DMS53 treated with DMSO at 0.1 percent for 48 hours (cell line): ENCODE data around the gene EGFL8.

Experiments
- DNase-seq: peaks from one replicate; lab custom pipeline; 2025; ENCODE audit not compliant: unreplicated experiment; lab: John Stamatoyannopoulos, UW

Gene EGFL8

DNA sequence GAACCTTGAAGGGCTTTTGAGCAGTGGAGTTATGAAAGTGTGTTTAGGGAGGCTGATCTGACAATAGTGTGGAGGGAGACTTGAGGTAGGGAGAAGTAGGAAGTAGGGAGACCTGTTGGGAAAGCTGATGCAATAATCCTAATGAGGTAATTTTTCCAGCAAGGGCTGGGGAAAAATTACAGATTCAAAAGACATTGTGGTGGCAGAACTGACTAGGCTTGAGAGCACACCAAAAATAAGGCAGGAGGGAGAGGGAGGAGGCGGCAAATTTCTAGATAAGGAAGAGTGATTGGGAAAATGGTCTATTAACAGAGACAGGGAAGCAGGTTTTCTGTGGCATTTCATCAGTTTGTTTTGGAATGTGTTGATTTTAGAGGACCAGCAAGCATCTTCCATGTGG is 18.1 kb upstream of the EGFL8 start:
- no peak for DNase-seq

DNA sequence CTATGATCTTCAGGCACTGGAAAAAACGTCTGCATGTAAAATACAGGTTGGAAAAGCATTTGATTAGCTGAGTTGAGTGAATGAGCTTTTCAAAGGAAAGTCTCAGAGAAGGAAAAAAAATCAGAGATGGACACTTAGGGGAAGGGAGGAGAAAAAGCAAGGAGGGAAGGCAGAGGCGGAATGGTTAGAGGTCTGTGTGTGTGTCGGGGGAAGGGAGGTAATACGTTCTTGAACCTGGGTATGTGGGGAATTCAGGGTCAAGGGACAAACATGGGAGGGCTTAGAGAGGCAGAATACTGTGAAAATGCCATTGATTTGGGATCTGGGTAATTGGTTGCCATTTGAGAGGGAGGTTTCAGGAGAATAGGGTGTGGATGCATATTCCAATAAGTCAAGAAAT is 17.7 kb upstream of the EGFL8 start:
- DNase-seq = no peak

DNA sequence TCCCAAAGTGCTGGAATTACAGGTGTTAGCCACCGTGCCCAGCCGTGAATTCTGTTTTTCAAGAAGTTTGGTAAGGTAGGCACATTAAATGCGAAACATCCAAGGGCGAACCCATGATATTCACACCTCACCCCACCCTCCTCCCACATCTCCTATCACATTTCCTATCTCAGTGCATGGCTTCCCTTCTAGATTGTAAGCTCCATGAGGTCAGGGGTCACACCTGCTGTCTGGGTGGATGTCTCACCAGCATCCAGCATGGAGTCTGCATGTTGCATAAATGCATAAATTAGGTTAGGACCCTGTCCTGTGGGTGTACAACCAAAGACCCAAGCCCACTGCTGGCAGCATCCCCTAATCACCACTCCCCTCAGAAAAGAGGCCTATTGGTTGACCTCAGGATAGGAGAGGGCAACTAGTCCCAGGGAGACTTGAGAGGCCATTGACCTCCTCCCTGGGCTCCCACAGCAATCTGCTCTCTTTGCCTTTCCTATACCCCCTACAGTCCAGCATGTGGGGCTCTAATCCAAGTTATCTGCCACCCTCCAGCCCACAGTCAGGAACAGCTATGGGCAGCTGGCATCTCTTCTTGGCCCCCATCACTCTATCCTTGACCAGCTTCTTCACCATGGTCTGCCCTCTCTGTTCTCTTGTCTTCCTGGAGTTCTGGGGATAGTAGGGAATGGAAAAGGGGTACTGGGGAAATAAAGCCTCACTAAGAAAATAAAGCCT is 16.8 kb upstream of the EGFL8 start:
- no peak for DNase-seq

DNA sequence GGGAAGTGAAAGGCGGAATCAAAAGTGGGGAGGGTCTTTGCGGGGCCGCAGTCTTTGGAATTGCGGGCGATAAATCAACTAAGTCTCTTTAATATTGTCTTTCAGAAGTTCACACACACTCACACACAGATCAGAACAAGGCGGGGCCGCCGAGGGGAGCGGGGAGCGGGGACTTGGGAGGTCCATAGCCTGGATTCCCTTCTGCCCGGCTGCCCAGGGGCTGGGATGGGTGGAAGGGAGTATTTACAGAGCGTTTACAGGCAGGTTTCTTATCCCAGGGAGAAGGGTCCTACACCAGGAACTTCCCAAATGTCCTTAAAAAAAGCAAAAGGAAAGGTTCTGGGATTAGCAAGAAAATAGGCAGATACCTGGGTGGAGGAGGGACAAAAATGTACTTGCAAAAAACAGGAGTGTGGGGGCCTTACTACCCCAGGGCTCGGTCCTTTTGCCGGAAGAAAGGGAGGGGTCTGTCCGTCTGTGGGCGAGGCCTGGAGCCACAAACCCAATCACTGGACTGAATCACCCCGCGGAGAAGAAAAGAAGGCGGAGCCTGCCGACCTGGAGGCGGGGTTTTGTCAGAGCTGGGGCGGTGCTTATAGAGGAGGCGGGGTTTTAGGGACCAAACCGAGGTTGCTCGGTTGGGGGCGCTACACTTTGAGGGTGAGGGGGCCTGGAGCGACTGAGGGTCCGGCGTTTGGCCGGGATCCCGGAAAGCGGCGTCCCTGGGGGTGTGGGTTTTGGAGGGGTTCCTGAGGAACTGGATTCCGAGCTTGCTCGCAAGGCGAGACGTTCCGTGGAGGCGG is 15.9 kb upstream of the EGFL8 start:
- no peak for DNase-seq

DNA sequence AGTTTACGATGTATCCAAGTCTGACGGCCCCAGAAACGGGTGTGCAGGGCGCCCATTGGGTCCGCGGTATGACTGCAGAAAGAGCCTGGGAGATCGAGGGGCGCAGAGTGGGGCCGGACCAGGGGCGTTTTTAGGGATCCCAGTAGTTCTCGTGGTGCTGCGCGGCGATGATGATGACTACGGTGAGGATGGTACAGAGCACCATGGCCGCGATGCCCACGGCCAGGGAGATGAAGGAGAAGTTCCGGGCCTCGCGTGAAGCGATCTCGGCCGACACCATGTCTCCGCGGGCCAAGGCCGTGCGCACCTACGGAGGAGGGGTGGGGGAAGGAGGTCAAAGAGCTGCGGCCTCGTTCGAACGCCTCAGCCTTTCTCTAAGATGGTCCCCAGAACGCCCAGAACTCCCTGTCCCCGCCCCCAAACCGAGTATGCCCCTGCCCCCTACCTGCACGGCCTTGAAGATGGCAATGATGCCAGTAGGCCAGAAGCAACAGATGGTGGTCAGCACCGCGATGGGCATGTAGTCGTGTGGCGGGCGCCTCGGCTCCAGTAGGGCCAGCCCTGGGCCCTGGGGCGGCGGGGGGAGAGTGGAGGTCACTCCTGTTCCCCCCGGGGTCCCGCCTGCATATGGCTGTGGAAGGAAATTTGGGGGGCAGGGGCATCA is 15.2 kb upstream of the EGFL8 start:
- no peak for DNase-seq

DNA sequence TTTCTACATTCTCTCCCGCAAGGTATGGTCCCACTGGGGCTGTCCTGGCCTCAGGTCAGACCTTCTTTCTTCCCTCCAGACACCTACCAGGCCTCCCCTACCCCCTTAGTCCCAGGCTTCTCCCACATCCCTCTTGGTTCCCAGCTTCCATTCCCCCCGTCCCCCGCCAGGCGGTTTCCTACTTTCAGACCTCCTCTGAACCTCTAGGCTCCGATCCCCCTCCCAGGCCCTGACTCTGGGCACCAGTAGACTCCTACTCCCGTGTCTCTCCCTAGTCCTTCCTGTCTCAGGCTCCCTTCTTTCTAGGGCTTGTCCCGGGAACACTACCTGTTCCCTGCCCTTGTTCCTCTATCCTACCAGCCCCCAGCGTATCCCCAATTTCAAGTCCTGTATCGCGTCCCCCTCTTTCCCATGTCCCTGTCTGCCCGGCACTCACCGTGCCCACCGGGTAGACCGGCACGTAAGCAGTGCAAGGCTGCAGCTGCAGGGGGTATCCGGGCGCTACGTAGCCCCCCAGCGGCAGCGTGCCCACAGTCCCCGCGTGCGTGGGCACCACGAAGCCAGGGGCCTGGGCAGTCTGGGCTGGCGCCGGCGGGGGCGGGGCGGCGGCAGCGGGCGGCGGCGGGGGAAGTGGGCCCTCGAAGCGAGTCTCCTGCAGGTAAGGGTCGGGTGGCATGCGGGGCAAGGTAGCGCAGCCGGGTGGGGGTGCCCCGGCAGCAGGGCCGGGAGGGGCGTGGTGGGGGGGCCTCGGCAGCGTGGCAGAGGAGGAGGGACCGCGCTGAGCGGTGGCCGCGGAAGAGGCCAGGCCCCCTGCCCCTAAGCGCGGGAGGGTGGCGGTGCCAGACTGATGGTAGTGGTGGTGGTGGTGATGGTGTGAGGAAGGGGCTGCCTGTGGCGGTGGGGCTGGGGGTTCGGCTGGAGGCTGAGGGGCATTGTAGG is 14.2 kb upstream of the EGFL8 start:
- no peak for DNase-seq

DNA sequence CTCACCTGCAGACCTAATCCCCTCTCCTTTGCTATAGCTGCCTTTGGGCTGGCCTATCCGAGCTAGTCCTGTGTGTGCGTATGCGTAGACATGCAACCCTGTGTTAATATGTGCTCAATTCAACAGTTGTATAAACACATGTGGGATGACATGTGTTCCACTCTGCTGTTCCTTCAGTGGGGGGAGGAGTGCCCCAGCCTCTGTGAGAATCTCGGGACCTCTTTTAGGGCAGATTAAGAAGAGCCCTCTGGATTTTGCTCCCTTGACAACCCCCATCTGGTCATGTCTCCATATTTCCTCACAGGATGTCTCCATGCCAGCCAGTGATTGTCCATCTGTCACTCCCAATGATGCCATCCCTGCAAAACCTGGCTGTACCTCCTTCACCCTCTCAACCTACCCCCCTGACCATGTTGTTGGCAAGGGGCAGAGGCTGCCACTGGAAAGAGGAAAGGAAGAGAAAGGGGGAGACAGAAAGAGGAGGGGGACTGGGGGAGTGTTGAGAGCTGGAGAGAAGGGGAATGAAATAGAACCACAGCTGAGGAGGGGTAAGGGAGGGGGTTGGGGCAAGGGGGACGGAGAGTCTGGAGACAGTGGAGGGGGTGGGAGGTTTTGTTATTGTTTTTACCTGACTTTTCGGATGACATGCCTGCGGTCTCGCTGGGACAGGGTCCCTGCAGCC is 13.1 kb upstream of the EGFL8 start:
- DNase-seq = no peak

DNA sequence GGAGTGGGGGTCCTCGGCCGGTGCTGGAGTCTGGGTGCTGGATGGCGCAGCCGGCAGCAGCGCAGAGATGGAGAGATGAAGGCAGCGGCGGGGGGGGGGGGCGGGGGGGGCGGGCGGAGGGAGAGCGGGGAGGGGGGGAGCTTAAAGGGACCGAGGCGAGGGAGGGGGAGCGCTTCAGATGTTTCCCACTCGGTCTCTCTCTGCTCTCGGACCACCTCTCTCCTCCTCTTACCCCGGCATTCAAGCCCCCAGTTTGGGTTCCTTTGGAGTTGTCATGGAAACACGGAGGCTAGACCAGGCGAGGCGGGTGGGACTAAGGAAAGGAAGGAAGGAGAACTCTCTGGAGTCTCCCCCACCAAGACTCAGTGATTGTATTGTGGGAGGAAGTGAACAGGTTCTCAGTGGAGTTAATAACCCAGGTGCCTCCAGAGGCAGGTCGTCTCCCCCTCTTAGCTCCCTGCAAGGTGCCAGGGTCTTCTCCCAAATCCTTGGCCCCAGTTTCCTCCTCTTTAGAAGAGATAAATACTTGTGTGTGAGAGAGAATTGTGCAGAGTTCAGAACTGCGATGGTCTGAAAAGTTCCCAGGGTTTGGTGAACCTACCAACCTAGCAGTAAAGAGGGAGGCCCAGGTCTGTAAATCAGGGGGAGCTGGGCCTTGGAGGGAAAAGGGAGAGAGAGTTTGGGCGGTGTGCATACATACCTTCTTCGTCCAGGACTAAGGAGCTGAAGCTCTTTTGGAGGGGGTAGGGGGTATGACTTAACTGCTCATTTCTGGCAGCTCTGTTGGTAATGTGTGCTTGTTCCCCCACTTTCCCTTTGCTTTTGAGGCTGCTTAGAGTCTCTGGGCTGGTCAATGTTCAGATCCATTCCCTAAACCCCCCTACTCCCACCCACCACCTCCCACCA is 12.3 kb upstream of the EGFL8 start, which contains the start of gene PRRT1:
PRRT1 (minus strand) TSS at position 77 of the 906 bp plus-strand sequence. CDS start 112 bp downstream, outside the sequence.
- DNase-seq = no peak

DNA sequence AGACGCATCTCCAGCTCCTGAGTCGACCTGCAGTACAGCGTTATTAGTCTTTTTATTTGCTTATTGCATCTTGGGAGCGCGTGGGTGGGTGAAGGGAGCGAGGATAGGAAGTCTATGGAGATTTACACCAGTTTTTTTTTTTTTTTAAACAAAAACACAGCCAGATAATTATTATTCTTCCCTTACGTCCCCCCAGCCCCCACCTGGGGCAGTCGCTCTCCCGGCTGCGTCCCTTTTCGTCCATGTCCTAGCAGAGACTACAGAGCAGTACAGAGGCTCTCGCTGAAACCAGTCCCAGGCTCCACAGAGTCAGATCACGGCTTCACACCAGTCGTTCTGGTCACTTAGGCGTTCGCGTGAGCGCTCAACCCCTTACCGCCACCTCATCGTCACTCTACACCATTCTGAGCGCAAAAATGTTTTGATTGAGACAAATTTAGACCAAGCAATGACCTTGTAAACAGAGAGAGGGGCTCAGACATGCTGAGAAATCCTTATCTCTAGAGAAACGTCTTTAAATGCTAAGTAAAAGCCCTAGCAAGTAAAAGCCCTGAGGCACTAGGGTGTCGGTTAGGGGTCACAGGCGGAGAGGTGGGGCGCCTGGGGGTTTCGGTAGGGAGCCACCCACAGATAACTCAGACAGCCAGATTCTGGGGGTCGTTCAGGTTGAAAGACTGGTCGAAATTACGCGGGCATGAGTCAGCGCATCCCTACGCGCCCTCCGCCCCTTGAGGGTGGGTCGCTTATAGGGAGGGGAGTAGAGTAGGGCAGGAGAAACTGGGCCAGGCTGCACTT is 11.4 kb upstream of the EGFL8 start:
- no peak for DNase-seq

DNA sequence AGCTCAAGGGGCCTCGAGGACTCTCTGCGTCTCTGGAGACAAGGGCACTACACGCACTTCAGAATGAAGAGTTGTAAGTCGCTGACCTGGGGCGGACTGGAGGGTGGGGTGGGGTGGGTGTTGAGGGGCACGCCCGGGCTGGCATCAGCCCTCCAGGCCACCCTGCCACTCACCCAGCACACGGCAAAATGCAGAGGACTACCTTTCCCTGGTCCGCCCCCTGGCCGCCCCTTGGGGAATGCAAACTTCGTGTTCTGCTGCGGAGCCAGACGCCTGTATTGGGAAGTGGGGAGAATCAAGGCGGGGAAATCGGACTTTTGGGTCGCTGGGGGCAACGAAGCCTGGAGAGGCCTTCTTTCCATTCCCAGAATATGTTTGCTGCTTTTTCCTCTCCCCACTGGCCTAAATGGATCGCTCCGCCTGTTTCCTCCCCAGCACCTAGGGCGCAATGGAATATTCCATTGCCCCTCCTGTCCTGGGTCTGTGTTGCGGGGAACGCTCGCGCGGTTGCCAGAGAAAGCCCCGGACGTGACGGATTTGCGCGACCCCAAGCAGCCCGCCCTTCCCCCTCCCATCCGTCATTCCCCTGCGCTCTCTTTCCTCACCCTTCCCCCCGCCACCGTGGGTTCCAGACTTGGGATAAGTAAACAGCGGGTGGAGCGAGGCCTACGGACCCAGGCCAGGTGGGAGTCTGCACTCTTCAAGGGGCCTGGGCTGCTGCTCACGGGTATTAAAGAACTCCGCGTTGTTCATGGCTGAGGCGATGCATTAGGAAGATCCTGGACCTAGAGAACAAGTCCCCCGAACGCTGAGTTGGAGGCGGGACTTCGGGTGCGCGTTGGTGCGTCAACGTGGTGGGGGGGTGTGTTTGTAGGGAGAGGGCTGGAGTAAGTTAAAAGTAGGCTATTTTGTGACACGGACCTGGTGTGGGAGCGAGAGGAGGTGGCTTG is 10.6 kb upstream of the EGFL8 start, which contains the start of gene PPT2:
PPT2 (plus strand) TSS at position 578 of the 950 bp plus-strand sequence. CDS start 454 bp downstream, outside the sequence.
- DNase-seq = peak; percentile 56

DNA sequence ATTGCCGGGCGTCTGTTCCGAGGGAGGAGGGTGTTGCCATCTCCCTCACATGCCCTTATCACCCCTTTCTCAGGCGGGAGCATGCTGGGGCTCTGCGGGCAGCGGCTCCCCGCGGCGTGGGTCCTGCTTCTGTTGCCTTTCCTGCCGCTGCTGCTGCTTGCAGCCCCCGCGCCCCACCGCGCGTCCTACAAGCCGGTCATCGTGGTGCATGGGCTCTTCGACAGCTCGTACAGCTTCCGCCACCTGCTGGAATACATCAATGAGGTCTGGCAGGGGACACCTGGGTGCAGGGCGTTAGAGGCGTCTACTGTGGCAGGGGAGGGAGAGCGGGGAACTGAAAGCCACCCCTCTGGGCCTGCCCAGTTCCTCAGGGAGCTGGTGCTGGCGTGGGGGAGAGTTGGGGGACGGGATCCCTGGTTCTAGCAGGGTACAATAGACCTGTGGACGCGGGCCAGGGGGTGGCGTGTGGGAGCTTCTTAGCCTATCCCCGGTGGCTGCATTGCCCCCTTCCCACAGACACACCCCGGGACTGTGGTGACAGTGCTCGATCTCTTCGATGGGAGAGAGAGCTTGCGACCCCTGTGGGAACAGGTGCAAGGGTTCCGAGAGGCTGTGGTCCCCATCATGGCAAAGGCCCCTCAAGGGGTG is 9.8 kb upstream of the EGFL8 start:
- DNase-seq = peak; percentile 77

DNA sequence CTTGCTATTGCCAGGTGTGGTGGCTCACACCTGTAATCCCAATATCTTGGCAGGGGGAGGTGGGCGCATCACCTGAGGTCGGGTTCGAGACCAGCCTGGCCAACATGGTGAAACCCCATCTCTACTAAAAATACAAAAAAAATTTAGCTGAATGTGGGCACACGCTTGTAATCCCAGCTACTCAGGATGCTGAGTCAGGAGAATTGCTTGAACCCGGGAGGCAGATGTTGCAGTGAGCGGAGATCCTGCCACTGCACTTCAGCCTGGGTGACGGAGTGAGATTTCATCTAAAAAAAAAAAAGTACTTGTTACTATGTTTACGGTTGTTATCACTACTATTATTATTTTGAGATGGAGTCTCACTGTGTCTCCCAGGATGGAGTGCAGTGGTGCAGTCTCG is 7.5 kb upstream of the EGFL8 start:
- no peak for DNase-seq

DNA sequence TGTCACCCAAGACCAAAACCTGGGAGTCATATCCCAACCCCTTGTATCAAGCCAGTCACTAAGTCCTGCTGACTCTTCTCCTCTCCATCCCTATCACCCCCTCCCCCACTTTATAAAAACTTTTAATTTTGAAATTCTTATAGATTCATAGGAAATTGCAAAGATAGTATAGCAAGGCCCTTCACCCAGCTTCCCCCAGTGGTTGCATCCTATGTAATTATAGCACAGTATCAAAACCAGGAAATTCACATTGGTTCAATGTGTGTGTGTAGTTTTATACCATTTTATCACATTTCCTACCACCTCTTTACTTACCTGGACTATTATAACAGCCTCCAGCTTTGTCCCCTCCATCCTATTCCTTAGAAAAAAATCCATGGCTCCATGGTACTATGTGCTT is 6.3 kb upstream of the EGFL8 start:
- no peak for DNase-seq

DNA sequence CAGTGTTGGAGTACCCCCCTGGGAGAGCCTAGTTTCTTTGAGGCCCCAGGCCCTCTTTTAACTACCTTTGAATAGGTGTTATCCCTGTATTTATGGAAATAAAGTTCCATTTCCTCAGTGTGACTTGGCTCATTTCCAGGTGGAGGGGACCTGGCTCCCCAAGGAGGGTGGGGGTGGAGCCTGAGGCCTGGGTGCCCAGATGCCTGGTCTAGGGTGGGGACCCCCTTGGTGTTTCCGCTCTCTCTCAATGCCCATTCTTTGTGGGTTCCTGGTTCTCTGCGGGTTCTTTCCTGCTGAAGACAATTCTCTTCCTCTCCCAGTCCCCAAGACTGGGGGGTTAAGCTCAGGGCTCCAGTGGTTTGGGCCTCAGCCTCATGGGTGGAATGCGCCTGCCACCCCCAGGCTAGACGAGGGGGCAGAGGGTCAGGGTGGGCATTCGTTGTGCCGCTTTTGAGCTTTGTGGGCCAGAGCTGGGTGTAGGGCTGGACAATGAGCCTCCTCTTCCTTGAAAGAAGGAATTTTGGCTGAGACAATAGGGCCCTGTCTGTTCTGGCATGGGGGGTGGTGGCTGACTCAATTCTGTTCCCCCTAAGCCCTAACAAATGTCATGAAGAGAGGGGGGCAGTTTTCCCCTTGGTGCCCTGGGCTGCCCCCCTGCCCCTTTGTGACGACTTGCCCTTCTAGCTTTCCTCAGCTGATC is 686 bp upstream of the EGFL8 start:
- DNase-seq = no peak

DNA sequence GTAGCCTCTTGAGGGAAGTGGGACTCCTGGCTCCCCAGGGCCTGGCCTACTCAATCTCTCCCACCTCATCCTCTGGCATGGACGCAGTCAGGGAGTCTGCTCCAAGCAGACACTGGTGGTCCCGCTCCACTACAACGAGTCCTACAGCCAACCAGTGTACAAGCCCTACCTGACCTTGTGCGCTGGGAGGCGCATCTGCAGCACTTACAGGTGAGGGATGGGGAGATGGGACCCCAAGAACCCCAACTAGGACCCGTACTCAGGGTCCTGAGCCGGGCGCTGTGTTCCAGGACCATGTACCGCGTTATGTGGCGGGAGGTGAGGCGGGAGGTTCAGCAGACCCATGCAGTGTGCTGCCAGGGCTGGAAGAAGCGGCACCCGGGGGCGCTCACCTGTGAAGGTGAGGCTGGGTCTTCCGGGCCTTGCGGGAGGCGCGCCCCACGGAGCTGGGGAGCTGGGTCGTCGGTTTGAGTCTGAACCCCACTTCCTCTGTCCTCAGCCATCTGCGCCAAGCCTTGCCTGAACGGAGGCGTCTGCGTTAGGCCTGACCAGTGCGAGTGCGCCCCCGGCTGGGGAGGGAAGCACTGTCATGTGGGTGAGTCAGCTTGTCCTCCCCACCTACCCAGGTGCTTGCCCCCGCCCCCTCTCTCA is 2.1 kb downstream of the EGFL8 start:
- DNase-seq = no peak
